Endometrial microvascular endothelial cells (primary cell): ENCODE measurements around the gene CDKAL1. TPM values are rescaled to one million over a fixed set of nuclear protein-coding genes. Genes with fewer than 3 reads are reported as not detected.

Source experiments
- in situ Hi-C: cut with HindIII; loops from 2 replicates; pipeline ENCODE4 v1.10.0; 2017; ENCODE audit warnings: low sequenced_read_pairs, low pct_unique_long_range_greater_than_20kb; ENCODE audit errors: inconsistent ontology term
- total RNA-seq: library from RNA; depleted of rRNA; stranded (reverse); fragments of >200 nt; gene quantifications from one replicate; pipeline ENCODE4 v1.2.3, GENCODE V29; 2015; ENCODE audit errors: inconsistent ontology term

The CDKAL1 gene
- total RNA-seq, 1 donor from 2014 or later = 15.4 TPM

DNA sequence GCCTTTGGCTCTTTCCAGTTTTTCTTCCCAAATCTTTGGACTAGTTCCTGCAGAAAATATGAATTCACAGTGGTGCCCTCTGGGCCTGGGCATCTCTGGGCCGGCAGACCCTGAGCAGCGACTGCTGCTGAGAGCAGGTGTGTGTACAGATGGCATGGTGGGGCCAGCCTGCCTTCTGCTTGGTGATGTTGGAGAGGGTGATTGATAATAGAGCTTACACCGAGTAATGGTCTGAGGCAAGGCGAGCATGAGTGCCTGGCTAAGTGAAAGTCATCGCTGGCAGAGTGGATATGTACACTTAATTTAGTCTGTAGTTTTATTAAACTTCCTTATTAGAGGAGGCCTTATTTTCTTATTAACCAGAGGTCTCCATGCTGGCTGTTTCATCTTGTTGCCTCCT lies 156.9 kb downstream of the CDKAL1 start:
- in situ Hi-C loops = no loop called here

DNA sequence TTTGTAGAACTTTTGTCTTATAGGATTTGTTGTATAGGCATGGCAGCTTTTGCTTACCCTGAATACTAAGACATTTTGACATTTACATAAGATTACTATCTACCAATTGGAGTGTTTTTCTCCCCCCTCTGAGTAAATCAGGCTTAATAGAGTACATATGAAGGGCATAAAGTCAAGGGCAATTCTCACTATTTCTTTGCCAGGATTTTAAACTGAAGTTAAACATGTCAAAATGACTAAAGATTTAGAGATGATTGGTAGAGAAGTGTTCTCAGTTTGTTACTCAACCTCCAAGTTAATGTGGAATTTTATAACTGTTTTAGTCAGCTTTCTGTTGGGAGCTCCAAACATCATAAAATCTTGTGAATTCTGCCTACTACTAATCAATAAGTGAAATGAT lies 157.8 kb downstream of the CDKAL1 start:
- in situ Hi-C loops = no loop called here

DNA sequence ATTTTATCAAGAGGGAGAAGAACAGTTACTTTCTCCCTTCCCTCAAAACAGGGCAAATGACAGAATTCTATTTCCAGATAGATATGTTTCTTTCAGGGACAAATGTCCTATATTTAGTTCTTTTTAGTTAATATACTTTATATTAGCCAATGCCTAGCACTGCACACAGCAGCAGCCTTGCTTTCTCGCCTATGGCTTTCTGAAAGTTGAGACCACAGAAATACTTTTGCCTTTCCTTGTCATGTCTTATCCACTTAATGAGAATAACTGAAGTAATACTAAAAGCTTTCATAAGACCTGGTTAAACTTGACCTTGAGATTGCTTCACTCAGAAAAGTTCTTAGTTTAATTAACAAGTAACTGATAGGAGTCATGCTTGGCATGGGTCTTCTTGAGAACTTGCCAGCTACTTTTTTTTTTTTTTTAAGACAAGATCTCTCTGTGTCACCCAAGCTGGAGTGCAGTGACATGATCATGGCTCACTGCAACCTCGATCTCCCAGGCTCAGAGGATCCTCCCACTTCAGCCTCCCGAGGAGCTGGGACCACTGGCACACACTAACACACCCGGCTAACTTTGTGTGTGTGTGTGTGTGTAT lies 159.3 kb downstream of the CDKAL1 start:
- in situ Hi-C loops = no loop called here

DNA sequence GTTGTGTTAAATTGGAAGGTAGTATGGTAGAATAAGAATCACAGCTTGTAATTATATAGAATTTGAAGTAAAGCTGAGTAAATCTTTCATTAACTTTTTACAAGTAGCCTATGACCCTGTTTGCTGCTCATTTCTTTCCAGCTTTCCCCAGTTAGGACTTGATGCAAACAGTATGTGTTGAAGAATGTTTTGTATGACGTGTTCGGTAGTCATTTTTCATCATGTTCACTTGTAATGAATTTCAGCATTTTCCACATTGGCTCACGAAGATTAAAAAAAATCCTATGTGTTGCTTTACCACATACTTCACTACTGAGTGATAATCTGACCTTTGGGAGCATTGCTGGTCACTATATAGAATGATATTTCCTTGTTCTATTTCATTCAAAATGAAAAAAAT lies 162.4 kb downstream of the CDKAL1 start:
- in situ Hi-C loops = no loop called here

DNA sequence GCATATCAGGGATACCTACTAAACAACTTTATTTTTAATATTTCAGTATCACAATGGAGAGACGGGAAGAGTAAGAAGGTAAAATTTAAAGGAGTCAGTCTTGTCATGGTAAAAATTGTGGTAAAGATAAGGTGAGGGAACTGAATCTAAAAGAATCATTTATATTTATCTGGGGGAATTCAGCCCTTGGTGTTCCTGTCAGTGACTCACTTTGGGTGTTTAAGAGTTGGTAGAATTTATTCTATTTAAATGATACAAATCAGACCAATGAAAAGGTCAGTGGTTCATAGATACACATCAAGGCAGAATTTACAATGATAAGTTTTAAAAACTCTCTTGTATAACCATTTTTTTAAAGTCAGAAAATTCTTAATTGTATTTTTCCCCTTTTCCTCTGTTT lies 164.4 kb downstream of the CDKAL1 start:
- in situ Hi-C loops = no loop called here

DNA sequence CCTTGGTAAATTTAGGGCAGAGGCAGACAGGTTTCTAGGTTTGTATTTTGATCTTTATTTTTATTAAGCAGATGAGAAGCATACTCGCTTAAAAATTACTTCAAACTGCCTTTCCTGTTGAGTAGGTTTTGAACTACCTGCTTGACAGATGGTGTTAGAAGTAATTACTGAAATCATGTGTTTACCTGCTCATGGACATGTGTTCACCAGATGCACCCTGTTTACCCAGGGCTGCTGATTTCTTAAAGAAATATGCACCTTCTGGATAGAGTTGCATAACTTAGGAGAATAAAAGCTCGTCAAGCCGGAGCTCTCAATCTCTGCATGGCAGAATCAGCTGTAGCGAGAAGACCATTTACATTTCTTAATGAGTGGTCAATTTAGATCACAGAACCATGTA lies 165.1 kb downstream of the CDKAL1 start:
- in situ Hi-C loops = no loop called here

DNA sequence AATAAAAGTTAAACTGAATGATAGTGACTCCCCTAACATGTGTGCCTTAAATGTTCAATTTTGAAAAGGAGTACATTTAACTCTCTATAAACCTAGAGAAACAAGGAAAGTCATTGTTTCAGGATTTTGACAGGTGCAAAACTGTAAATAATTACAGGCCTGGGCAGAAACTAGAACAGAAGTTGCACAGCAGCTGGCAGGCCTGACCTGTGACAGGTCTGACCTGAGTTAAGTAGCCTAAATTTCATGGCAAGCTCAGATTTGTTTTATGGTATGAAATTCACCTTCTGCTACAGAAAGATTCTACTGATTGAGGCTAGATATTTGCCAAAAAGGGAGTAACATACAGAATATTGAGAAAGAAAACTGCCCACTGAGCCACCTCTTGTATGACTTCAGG lies 166.1 kb downstream of the CDKAL1 start:
- in situ Hi-C loops = no loop called here

DNA sequence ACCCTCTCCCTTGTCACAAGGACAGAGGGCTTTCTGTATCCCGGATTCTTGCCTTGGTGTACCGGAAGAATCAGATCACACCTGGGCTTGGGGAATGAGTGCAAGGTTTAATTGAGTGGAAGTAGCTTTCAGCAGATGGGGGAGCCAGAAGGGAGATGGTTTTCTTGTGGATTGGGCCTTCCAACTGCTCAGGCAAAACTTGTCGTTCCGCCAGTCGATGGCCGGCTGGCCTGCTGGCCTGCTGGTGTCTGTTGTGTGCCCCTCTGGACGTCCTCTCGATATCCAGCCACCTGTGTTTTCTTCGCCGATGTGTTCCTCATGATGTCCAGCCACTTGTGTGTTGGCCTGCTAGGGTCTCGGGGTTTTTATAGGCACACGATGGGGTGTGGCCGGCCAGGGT lies 168.1 kb downstream of the CDKAL1 start:
- in situ Hi-C loops = no loop called here

DNA sequence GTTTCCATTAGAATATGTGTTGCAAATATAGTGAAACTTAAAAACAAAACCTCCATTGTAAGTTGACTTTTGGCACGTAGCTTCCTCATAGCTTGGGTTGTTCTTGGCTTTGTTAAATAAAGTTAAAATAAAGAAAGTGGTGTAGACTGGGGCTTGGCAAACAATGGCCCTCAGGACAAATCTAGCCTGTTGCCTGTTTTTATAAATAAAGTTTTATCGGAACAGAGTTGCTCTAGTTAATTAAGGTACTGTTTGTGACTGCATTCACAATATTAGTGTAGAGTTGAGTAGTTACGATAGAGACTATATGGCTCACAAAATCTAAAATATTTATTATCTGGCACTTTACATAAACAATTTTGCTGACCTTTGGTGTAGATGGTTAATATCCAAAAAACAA lies 168.8 kb downstream of the CDKAL1 start:
- in situ Hi-C loops = no loop called here

DNA sequence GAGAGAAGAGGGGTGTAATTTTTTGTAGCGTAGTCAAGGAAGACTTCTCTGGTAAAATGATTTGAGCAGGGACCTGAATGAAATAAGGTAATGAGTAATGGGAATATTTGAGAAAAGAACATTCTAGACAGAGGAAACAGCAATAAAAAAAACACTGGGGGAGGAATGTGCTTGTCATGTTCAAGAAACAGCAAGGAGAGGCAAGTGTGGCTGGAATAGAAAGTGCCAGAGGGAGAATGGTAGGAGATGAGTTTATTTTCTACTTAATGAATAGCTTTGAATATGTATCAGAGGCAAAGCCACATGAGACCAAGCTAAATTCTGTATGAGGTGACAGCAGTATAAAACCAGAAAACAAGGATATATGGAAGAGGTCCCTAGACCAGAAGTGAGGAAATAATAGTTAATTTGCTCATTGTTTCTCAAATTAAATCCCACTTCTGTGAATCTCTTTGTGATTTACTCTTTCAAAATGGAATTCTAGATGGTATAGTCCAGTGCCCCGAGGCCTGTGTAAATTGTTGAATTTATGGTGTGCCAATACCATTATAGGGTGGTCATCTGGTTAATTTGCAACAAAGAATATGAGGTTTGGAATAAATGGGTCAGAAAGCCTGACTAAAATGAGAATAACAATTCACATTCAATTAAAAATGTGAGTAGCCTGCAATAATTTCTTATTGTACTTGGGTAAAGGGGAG lies 170.2 kb downstream of the CDKAL1 start:
- in situ Hi-C loops = no loop called here

DNA sequence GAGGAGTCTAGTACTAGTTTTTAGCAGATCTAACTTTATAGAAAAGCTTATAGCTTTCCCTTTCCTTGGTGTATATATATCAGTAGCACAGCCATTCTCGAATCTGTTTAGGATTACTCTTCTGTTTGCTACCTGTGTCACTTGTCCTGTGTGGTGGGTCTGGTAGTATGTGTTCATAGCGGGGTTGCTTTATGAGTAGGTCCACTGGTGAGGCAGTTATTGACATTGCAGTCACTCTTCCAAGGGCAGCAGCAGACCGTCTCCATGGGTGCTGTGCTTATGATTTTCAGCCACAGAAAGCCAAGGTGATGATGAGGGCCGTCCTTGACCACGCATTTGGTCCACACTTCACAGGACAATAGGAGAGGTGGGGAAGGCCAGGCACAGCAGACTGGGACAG lies 171.5 kb downstream of the CDKAL1 start:
- in situ Hi-C loops = no loop called here

DNA sequence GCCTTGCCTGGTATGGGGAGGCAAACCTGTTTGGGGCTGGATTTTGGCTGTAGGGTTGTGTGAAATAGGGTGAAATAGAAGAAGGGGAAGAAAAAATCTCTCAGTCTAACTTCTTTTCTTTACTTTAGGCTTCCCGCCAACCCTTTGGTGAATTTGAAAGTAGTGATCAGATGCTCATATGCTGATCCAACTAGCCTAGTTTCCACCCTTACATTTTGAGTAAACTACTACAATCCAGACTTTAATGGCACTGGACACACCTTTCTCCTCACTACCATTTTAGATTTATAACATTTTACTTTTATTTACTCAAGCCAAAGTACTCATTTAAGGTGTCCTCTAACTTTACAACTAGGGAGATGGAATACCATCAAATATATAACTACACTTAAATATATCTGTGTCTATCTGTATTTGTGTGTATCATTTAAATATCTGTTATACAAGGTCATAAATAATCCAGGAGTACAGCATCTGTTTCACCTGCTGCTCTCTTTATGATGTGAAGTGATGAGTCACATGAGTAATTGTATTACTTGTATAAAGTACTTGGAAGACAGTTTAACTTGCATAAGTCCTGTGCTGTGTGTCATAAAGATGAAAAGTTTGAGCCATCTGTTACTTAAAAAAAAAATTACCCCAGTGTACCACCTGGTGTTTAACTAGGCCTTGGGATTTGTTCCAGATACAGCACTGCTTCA lies 172.1 kb downstream of the CDKAL1 start:
- in situ Hi-C loops = no loop called here

DNA sequence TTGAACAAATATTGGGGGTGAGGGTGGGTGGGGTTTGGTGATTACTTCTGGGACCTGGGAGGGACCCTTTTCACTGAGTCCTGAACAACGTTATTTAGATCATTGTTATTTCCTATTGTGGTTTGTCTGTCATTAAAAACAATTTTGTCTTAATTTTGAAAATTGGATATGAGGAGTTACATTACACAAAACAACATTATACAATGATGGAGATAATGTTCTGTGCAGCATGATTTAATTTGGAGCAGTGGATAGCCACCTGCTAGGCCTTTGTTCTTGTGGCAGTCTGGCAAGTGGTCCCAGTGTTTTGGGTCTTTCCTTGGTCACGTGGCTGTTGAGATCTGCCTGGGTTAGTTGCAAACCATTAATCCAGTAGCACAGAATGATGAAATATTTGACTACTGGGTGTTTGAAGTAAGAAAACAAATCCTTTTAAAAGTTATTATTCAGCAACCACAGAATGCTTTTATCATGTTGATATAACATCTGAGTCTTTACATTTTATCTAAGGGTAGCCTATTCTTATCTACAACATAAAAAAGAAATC lies 172.8 kb downstream of the CDKAL1 start:
- in situ Hi-C loops = no loop called here

DNA sequence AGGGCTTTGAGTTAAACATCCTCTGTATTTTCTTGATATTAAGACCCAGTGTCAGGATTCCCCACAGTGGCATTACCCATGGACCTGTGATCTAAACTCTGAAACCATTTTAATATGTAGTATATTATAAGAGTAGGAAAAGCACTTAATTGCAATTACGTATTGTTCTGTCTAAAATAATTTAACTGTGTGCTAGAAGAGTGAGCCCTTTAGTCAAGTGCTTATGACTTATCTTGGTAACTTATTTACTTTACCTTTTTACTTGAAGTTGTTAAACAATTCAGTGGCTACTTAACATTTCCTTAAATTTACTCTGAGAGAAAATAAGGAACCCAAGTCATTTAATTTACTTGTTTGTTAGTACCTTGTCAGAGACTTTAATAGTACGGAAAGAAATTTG lies 173.6 kb downstream of the CDKAL1 start:
- in situ Hi-C loops = no loop called here

DNA sequence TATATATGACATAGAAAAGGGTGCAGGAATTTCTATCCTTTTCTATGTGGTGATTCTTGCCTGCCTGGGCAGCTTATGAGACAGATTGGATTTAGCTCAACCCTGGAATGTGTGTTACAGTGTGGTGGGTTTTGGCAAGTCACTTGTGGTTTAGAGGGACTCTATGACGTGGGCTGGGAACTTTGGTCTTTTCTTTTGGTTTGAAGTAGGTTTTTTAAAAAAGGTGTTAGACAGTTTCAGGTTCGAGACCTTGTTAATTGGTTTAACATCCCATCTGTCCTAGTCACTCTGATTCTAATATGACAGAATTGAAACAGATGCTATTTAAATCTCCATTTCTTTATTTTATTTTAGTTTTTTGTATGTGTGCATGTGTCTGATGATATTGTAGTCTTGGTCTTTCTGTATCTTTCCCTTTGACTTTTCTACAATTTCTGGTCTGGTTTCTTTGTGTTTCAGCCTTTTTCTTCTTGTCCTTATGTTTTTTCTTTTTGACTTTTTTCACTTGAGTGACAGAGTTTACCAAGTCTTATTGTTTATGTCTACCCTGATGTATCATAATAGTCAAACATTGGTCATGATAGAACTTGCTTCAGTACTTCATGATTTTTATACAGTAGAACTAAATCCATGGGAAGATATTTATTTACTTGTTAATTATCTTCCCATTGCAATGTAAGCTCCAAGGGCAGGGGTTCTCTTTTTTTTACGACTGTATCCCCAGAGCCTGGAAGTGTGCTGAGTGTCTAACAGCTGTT lies 174.3 kb downstream of the CDKAL1 start:
- in situ Hi-C loops = no loop called here

DNA sequence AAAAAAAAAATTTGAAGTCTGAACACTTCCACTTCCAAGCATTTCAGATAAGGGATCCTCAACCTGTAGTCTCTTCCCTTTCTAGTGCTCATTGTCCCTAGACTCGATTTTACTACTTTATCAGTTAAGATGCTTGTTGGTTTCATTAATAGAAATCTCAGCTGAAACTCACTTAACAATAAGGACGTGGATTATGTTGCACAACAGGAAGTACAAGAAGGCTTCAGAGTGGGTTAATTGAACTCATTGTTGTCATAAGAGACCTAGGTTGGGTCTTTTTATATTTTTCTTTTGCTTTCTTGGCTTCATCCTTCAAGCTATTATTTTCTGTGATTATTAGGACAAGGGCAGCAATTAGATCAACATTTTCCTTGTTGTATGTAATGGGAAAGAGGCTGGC lies 175.2 kb downstream of the CDKAL1 start:
- in situ Hi-C loops = no loop called here

DNA sequence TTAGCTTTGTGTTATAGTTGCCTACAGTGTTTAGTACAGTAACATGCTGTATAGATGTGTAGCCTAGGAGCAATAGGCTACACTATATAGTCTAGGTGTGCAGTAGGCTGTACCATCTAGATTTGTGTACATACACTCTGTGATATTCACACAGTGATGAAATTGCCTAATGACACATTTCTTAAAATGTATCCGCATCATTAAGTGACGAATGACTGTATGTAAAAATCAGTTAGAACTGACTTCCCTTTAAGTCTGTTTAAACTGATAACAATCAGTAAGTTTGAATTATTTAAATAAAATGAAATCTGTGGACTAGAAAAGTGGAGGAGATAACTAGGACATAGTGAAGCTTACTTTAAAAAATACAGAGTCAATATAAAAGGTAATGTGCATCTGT lies 176.1 kb downstream of the CDKAL1 start:
- in situ Hi-C loops = no loop called here

DNA sequence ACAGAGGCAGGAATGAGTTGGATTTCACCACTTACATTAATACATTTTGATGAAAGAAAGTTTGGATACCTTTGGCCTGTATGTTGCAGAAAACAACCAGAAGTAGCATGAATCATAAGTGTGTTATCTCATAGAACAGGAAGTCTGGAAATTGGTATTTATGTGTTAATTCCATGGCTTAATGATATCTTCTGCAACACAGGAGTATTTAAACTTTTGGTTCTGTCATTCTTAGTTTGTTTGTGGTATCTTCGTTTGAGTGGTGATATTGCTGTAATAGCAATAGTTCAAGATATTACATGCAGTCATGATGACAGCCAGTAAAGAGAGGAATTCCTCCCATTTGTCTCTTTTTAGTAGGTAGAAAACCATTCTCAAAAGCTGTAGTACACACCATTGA lies 177.3 kb downstream of the CDKAL1 start:
- in situ Hi-C loops = no loop called here

DNA sequence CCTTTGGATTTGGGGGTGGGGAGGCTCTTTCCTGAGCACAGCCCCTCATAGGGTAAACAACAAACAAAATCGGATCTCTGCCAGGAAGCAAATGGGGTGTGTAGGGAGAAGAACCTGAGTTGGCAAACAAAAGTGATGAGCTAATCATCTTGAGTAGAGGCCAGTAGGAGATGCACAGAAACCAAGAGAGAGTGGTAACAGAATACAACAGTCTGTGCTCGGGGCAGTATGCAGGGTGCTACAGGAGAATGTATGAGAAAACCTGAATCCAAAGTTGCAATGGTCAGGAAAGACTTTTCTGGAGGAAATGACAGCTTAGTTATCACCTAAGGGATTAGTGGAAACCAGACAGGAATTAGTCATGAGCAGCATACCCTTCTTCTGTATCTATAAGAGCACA lies 177.8 kb downstream of the CDKAL1 start:
- in situ Hi-C loops = no loop called here
